DOHH2 (cell line): ENCODE measurements around the gene PCNX2.

Experiments used
- CTCF ChIP-seq: fragments of 200-600 bp; sonication (generic); IDR thresholded peaks from one replicate; pipeline ENCODE4 v1.5.1; 2014; ENCODE audit warnings: antibody characterized with exemption, mild to moderate bottlenecking, low read depth, low read length; ENCODE audit not compliant: poor library complexity, severe bottlenecking
- EZH2phosphoT487 ChIP-seq: fragments of 200-600 bp; sonication (generic); IDR thresholded peaks from 2 replicates; pipeline ENCODE4 v1.6.1; 2017; ENCODE audit warnings: borderline replicate concordance, mild to moderate bottlenecking, antibody characterized with exemption, low read length, moderate library complexity, mixed read lengths

DNA sequence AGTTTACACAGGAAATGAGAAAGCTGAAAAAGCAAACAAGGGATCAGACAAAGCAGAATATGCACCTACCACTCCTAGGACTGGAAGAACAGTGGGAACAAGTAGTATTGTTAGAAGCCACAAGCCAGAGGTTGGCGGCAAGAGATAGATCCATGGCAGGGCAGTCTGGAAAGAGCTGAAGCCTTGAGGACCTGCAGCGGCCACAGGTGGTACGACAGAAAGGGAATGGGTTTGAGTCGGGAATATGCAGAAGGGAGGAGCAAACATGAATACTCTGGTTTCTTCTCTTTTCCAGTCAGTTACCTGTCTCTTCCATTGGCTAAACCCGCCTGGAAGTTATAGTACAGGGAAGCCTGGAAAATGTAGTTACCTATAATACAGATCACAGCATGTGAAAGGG, 3.9 kb upstream of the PCNX2 start:
- TF ChIP-seq CTCF: no peak
- TF ChIP-seq EZH2phosphoT487: no peak
